PC-9 (cell line): Measurements from ENCODE around the gene GSTM1. TPM values are rescaled to one million over a fixed set of nuclear protein-coding genes. Genes with fewer than 3 reads are reported as not detected.

Experiments used
- BruUV-seq: library from RNA; stranded (reverse); fragments of 400-500 nt; replicated peaks from 2 replicates; lab custom pipeline; 2021; lab: Mats Ljungman, UMichigan
- CTCF ChIA-PET: fragments of 300-600 bp; sonication (Branson Sonifier 250); formaldehyde crosslinking; loops from one replicate; lab custom pipeline; 2022; ENCODE audit warnings: antibody characterized with exemption; lab: Charles Lee
- POLR2A ChIA-PET: fragments of 300-600 bp; sonication (Branson Sonifier 250); formaldehyde crosslinking; loops from one replicate; lab custom pipeline; 2022; ENCODE audit warnings: antibody characterized with exemption; ENCODE audit not compliant: unreplicated experiment; lab: Charles Lee
- DNase-seq, 2 experiments: peaks; one replicate each; pipeline versions ENCODE4 v3.0.0 to v3.0.0-alpha.2; 2015 to 2022; ENCODE audit warnings: mixed read lengths in 1 of 2
- H2AFZ ChIP-seq: fragments of 200-600 bp; sonication (generic); 2 replicates; pipeline ENCODE4 v1.8.1; 2017; ENCODE audit warnings: antibody characterized with exemption
- H3F3A ChIP-seq: fragments of 200-600 bp; sonication (generic); 2 replicates; pipeline ENCODE4 v1.8.1; 2017; ENCODE audit warnings: antibody characterized with exemption, mild to moderate bottlenecking, low read depth; ENCODE audit not compliant: insufficient read depth
- H3K27ac ChIP-seq: fragments of 200-600 bp; sonication (generic); 2 replicates; pipeline ENCODE4 v1.6.1; 2016; ENCODE audit warnings: mixed run types
- H3K27me3 ChIP-seq: fragments of 200-600 bp; sonication (generic); 2 replicates; pipeline ENCODE4 v1.6.1; 2016; ENCODE audit warnings: low read depth, mixed run types; ENCODE audit not compliant: insufficient read depth
- H3K36me3 ChIP-seq: fragments of 200-600 bp; sonication (generic); 2 replicates; pipeline ENCODE4 v1.6.1; 2016; ENCODE audit warnings: low read depth, mixed run types
- H3K4me1 ChIP-seq: fragments of 200-600 bp; sonication (generic); replicated peaks from 2 replicates; pipeline ENCODE4 v1.6.1; 2016; ENCODE audit warnings: mixed run types; ENCODE audit not compliant: insufficient read depth
- H3K4me2 ChIP-seq: fragments of 200-600 bp; sonication (generic); 2 replicates; pipeline ENCODE4 v1.6.1; 2017; ENCODE audit warnings: mixed run types
- H3K4me3 ChIP-seq: fragments of 200-600 bp; sonication (generic); 2 replicates; pipeline ENCODE4 v1.6.1; 2016; ENCODE audit warnings: mixed run types
- H3K79me2 ChIP-seq: fragments of 200-600 bp; sonication (generic); 2 replicates; pipeline ENCODE4 v1.6.1; 2017; ENCODE audit warnings: low read depth, mixed run types
- H3K9me2 ChIP-seq: fragments of 200-600 bp; sonication (generic); 2 replicates; pipeline ENCODE4 v1.8.1; 2017; ENCODE audit warnings: mild to moderate bottlenecking; ENCODE audit not compliant: insufficient read depth
- H3K9me3 ChIP-seq: fragments of 200-600 bp; sonication (generic); 2 replicates; pipeline ENCODE4 v1.8.1; 2016; ENCODE audit warnings: low read depth; ENCODE audit not compliant: insufficient read depth
- H4K20me1 ChIP-seq: fragments of 200-600 bp; sonication (generic); 2 replicates; pipeline ENCODE4 v1.8.1; 2017; ENCODE audit not compliant: insufficient read depth
- CTCF ChIP-seq: fragments of 200-600 bp; sonication (generic); conservative IDR thresholded peaks from 2 replicates; pipeline ENCODE4 v1.6.1; 2017; ENCODE audit warnings: mixed run types, antibody characterized with exemption, mild to moderate bottlenecking, moderate library complexity
- EZH2 ChIP-seq: fragments of 200-600 bp; sonication (generic); IDR thresholded peaks from 2 replicates; pipeline ENCODE4 v1.8.0; 2017; ENCODE audit warnings: antibody characterized with exemption, low read depth
- intact Hi-C: fragments of 100-400 bp; cut with micrococcal nuclease; formaldehyde crosslinking; loops from one replicate; pipeline ENCODE4 v1.10.0; 2022; ENCODE audit not compliant: unreplicated experiment
- total RNA-seq: library from RNA; stranded (reverse); gene quantifications from 2 replicates; pipeline ENCODE4 v1.2.3, GENCODE V29; 2021

GSTM1 gene
- total RNA-seq, 1 experiment from 2014 or later: not detected

- no peaks in the 10 kb centered on the region for H3K36me3 ChIP-seq
- H3K4me3 ChIP-seq: no peak overlapping the region
- no peak overlapping the region for H2AFZ ChIP-seq
- H3K9me2 ChIP-seq: no peaks in the 10 kb centered on the region
- TF ChIP-seq EZH2: no peak
- no peak for TF ChIP-seq CTCF
- intact Hi-C loops: loop anchor here (2.0 to 5.0 kb wide), 4 partner anchors 96 to 370 kb away; partner anchors contain the start of gene AHCYL1
- H4K20me1 ChIP-seq: no peaks in the 10 kb centered on the region
- H3F3A ChIP-seq: no peaks in the 10 kb centered on the region
- ChIA-PET POLR2A (interaction anchor here (0.5 kb wide), 1 partner anchor 140 kb away, joined by 3 read pairs; no protein-coding TSS in a partner anchor), CTCF (interaction anchor here (0.7 to 1.0 kb wide), 2 partner anchors 99 to 132 kb away, joined by 3 to 6 read pairs; no protein-coding TSS in a partner anchor)
- H3K4me2 ChIP-seq: peak overlapping the region; percentile 76; the same call in 1 of the 2 replicates
- H3K27me3 ChIP-seq: no peaks in the 10 kb centered on the region
- H3K4me1 ChIP-seq: peaks cover 10% of the 10 kb centered on the region
- DNase-seq: no peak
- H3K27ac ChIP-seq: no peak overlapping the region
- H3K9me3 ChIP-seq: no peaks in the 10 kb centered on the region
- no peaks in the 10 kb centered on the region for H3K79me2 ChIP-seq
- no TSS peak for BruUV-seq
Measured at GRCh38 chr1:109642626-109643025, 45.0 kb upstream of the GSTM1 start.

GRCh38 chr1:109643385-109644230 is 44.0 kb upstream of the GSTM1 start:
- no TSS peak for BruUV-seq
- Histone ChIP-seq H2AFZ (peak overlapping the region; percentile 83), H3K36me3 (no peaks in the 10 kb centered on the region), H3K4me1 (peaks cover 10% of the 10 kb centered on the region), H4K20me1 (no peaks in the 10 kb centered on the region), H3K79me2 (no peaks in the 10 kb centered on the region), H3K27me3 (no peaks in the 10 kb centered on the region), H3K4me3 (peak overlapping the region; percentile 38; the same call in 1 of the 2 replicates), H3K9me2 (no peaks in the 10 kb centered on the region), H3K4me2 (peak overlapping the region; percentile 76), H3K27ac (no peak overlapping the region), H3F3A (no peaks in the 10 kb centered on the region), H3K9me3 (no peaks in the 10 kb centered on the region)
- POLR2A ChIA-PET: no interaction called here
- intact Hi-C loops: loop anchor here (2.0 to 5.0 kb wide), 4 partner anchors 97 to 369 kb away; partner anchors contain the start of gene AHCYL1
- DNase-seq: peak; percentile 78 to 85
- TF ChIP-seq CTCF (peak; percentile 96), EZH2 (no peak)
- CTCF ChIA-PET: interaction anchor here (0.7 to 1.0 kb wide), 2 partner anchors 98 to 131 kb away, joined by 3 to 6 read pairs; no protein-coding TSS in a partner anchor

GRCh38 chr1:109644670-109645069 is 42.9 kb upstream of the GSTM1 start:
- Histone ChIP-seq H3F3A (0 out of 2 replicates have a peak, but pooled peaks cover 3% of the 10 kb centered on the region), H3K36me3 (no peaks in the 10 kb centered on the region), H3K27me3 (no peaks in the 10 kb centered on the region), H4K20me1 (no peaks in the 10 kb centered on the region), H3K9me3 (no peaks in the 10 kb centered on the region), H3K4me1 (peaks cover 10% of the 10 kb centered on the region), H2AFZ (no peak overlapping the region), H3K9me2 (no peaks in the 10 kb centered on the region), H3K4me3 (no peak overlapping the region), H3K4me2 (no peak overlapping the region), H3K79me2 (no peaks in the 10 kb centered on the region), H3K27ac (no peak overlapping the region)
- ChIA-PET CTCF (no interaction called here), POLR2A (no interaction called here)
- DNase-seq: no peak
- BruUV-seq: no TSS peak
- TF ChIP-seq CTCF (no peak), EZH2 (no peak)
- intact Hi-C loops: loop anchor here (5.0 kb wide), 1 partner anchor 368 kb away; no protein-coding TSS in a partner anchor
